NCI-H1105 (cell line): ENCODE data around the gene UQCC2.

Source experiments
- DNase-seq: peaks from one replicate; lab custom pipeline; 2025; lab: John Stamatoyannopoulos, UW

The UQCC2 gene

DNA sequence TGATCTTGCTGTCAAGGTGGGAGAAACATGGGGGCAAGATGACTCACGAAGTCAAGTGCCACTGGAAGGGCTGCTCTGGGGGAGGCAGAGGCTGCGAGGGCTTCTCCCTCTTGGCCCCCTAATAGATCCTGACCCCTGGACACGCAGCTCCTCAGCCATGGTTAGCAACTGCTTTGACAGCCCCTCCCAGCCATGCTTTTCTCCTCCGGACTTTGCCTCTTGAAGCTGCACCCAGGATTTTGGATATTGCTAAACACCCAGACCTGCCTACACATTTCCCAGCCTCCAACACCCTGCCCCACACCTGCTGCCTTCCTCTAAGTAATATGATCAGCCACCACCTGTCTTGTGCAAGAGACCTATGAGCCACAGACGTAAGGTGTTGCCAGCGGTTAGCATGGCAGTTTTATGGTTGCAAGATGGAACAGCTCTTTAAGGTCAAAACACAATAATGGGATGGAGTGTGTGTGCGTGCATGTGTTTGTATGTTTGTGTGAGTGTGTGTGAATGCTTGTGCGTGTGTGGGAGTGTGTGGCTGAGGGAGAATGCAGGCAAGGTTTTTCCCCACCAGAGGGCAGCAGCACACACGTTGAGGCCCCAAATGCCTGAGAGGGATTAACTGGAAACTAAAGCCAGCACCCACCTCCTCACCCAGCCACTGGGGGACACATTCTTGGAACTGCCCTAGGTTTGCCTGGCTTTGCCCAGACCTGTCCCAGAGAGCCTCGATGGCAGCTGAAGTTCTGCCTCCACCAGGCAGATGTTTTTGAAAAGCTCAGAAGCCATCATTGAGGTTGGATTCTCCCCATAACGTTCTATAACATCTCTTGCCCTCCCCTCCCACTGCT is 32.7 kb upstream of the UQCC2 start:
- DNase-seq = peak; percentile 89

DNA sequence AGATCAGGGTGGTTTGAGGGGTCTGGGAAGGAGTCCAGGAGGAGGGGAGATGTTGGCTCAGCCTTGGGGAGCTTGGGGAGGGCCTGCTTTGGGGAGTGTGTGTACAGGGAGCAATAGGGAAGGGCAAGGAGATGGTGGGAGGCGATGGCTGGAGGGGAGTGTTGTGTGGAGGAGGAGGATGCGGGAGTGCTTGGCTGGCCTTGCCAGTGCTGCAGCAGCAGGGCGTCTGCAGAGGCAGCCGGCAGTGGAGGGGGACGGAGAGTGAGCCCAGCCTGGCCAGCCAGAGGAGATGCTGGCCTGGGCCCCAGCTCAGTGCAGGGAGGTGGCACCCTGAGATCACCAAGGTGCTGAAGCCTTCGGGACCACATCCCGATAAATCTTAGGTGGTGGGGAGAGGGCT is 31.3 kb upstream of the UQCC2 start:
- no peak for DNase-seq

DNA sequence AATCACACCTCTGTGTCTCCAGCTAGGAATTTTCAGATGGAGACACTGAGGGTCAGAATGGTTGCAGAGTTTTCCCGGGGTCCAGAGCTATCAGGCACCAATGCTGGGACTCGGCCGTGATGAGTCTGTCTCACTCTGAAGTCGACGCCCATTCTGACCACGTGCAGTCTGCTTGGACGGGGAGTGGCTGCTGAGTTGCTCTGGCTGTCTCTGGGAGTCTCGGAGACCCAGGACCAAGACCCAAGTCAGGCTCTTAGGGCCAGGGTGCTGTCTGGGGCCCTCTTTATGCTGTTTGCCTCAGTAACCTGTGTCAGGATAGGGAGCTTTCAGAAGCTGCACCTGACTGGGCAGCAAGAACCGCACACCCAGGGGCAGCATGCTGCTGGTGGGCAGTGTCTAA is 30.6 kb upstream of the UQCC2 start:
- DNase-seq = no peak

DNA sequence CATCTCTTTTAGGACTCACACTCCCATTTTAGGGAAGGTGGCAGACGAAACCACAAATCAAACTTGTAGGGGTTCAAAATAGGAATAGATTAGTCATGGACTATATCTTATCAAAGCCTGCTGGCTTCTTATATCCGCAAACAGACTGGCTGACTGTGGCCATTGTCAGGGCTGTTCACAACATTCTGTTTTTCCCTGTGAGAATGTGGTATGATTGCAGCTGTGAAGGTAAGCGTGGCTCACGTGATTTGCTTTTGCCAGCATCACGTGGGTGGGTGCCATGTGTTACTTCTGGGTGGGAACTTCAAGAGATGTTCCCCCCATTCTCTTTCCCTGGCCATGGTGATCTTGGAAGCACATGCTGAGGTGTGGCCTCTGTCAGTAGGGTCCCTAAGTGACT is 29.3 kb upstream of the UQCC2 start:
- no peak for DNase-seq

DNA sequence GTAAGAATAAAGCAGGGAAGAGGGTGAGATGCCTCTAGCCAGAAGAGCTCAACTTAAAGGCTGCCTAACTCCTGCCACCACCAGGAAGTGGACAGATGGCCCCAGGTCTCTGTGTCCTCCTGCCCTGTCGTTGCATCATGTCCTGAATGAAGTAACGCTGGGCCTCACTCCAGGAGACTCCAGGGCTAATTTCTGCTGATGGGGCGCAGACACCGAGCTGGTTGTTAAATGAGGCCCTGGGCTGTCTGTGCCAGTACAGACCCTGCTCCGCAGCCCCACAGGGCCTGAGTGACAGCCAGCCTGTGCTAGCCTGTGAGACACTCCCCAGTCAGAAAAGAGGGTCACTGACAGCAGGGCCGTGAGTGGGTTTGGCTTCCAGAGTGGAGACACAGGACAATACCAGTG is 28.7 kb upstream of the UQCC2 start:
- DNase-seq = no peak

DNA sequence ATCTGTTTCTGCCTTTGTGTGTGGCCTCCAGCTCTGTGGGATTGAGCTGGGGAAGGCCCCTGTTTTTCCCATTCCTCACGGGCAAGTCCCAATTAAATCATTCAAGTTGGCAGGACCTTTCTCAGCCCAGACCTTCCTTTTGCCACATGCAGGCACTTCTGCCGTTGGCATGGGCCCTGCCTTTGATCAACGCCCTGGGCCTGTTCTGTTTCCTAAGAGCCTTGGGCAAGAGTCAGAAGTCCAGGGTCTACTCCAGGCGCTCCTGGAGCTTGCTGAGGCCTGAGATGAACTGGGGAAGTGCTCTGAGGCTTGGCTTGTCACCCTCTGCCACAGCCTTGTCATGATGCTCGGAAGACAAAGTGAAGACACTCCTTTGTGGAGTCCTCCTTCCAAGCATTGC is 28.1 kb upstream of the UQCC2 start:
- DNase-seq = no peak

DNA sequence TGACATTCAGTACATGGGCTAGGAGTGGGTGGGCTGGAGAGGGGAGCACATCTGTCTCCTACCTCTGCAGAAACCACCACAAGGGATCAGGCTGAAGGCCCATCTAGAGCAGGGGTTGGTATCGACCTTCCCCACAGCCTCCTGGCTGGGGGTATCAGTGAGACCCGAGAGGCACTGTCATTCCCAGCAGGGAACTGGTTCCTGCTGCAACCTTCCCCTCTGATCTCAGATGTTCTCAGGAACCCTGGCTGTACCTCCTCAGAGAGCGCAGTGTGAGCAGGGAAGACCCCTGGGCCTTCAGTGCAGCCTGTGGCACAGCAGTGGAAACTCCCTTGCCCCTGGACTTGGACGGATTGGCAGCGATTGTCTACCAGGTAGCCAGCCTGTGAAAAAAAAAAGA is 27.4 kb upstream of the UQCC2 start:
- no peak for DNase-seq

DNA sequence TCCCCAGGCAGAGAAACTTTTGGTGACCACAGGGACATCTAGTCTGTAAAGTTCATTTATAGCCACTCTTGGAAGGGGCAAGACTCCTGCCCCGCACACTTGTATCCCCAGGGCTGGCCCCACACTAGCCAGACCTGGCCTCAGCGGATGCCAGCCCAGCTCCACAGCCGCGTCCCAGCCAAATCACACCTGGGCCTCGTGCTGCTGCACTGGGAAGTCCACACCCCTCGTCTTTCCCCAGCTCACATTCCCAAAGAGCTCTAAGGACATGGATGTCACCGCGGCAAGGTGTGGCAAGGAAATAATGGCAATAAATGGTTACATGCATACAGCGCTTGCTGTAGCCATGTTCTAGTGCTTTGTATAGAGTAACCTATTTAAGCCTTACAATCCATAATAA is 26.7 kb upstream of the UQCC2 start:
- no peak for DNase-seq

DNA sequence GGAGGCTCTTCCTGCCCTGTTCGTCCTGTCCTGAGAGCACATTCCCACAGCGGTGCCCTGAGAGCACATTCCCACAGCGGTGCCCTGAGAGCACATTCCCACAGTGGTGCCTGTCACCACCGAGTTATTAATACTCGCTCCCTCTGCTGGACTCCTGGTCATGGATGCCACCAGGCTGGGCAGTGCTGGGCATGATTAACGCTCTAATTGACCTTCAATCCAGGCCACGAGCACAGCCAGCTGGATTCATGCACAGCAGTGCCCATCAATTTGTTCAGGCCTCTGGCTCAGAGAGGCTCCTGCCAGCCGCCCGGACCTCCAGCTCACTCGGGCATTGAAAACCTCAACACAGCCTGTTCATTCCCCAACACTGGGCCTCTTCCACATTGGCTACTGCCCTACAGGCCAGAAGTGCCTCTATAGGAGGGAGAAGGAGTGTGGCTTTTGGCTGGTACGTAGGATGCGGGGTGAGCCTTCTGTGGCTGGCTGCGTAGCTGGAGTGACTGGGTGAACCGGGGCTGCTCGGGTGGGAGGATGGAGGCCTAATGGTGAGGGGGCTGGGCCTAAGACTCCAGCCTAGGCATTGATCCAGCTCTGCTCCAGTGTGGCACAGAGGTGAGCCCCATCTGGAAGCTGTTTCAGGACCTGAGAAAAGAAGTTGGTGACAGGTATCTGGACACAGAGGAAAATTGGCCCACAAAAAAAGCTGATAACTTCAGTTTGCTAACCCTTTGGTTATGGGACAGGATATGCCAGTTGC is 25.9 kb upstream of the UQCC2 start:
- DNase-seq = no peak

DNA sequence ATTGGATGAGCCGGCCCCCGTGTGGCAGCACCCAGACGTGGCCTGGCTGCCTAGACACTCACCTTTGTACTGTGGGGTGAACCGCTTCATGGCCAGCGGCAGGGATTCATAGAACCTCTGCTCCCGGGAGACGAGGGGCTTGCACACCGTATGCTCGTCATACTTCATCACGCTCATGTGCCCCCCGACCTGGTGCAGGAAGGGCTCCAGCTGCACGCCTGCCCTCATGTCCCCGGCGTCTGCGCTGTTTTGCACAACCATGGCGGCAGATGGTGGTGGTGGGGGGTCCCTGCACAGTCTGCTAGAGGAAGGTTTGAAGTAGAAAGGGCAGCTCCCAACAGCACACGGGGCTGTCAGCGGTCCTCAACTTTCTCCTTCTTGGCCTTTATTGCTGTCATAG is 23.7 kb upstream of the UQCC2 start:
- DNase-seq = no peak

DNA sequence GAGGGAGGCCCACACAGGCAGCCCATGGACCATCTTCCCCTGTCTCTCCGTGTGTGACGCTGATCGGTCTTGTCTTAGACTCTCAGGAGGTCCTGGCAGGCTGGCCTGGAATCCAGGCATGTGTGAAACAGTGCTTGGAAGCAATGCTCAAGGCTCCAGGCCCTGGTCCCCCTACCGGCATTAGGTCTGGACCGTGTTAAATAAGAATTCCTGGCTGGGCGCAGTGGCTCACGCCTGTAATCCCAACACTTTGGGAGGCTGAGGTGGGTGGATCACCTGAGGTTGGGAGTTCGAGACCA is 22.2 kb upstream of the UQCC2 start:
- no peak for DNase-seq

DNA sequence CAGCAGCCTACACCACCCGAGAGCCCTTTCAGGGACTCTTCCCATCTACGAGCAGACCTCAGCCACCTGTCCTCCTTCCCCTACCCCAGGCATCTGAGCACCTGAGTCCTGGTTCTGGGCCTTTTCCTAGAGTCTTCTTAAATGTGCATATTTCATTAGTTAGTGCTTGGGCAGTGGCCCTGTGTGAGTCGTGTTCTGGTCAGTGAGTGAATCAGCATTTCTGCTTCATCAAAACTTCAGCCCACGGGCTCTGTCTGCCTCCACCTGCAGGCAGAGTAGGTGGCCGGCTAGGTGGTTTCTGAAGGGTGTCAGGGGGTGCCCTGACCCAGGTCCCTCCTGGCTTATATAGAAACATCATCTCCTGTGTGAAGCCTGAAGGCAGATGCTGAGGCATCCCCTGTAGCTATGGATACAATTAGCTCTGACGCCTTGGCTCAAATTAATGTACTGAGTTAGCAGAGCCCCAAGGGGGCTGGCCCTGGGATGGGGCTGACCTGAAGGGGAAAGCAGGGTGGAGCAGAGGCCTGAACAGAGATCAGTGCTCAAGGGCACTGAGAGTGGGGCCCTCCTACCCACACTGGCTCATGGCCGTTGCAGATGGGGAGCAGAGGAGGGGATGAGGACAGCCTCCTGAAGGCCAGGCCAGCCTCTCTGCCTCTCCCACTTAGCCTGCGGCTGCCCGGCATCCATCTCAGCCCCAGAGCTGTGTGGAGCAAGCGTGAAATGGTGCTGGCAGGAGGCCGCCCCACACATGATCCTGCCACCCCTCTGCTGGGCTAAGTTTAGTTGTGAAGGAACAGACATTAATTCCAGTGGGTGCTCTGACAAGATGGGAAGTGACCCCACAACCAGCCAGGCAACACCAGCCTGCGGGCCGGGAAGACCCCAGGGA is 21.6 kb upstream of the UQCC2 start:
- no peak for DNase-seq

DNA sequence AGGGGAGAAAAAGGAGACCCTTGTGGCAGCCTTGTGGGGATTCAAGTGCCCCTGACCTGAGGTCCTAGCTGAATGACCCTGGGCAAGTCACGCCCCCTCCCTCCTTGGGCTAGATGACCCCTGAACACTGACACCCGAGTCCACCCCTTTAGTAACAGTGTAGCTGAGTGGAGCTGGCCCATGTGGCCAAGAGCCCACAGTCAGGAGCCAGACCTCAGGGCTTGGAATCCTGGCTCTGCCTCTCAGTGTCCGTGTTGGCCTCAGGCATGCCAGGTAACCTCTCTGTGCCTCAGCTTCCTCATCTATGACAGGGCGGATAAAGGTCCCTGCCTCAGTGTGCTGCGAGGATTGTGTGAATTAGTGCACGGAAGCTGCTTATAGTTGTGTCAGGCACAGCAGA is 20.9 kb upstream of the UQCC2 start:
- no peak for DNase-seq

DNA sequence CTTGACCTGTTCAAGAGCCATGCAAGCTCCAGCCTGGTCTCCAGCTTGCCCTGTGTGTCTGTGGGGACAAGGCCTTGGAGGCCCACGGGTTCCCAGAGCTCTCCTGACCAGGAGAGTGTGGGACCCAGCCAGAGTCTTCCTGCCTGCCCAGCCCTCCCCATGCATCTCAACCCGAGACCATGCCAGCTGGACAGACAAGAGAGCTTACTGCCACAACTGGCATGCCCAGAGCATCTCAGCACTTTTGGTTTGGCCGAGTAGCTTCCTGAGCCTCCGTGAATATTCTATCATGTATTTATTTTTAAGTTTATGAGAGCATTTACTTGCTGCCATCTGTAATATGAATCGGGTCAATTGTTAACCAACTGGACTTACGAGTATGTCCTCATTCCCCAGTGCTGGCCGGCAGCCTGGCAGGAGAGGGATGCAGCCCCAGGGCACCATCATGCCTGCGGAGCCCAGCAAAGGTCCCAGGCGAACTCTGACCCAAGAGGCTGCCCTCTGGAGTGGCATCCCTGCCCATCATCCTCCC is 20.3 kb upstream of the UQCC2 start:
- no peak for DNase-seq

DNA sequence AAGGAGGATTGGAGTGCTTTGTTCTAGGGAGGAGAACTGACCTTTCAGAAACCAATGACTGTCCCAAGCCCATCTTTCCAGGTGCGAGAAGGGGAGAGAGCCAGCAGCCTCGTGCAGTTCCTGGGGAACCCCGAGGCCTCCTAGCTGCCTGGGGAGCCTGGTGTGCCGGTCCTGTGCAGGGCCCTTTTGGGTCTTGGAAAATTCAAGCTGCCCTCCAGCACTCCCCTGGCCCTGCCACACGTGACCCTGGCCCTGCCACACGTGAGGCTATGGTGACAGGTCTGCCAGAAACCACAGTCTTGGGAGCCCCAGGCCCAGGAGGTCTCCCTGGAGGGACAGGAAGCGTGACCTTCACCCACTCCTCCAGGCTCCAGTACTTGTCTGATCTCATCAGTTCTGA is 19.5 kb upstream of the UQCC2 start:
- no peak for DNase-seq

DNA sequence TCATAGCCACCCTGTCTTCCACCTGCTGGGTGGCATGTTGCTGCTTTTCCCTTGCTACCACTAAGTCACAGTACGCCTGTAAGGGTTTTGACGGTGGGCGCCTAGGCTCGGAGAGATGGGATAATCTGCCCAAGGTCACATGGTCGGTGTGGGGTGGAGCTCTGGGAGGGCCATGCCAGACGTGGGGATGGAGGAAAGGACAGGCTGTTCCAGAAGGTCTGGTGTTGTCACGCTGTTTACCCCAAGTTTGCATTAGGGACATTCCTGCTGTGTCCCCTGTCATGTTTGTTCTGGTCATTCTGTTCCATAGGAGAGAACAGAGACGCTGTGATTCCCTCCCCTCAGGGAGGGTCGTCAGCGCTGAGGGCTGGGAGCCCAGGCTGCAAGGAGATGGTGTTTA is 19.1 kb upstream of the UQCC2 start:
- no peak for DNase-seq

DNA sequence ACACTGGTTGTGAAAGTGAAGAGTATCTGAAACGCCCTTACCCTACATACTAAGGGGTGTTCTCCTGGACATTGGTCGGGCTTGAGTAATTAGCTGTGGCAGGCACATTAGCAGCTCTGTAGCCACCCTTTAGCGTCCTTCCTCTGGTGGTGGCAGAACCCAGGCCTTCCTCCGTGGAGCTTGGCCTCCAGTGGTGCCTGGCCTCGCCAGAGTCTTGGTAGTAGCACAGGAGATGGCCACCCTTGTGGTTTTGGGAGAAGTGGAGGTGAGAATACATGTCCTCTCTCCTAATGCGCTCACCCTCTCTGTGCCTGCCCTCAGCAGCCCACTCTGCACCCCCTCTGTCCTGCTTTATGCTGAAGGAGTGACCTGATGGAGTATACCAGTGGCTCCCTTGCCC is 17.6 kb upstream of the UQCC2 start:
- no peak for DNase-seq

DNA sequence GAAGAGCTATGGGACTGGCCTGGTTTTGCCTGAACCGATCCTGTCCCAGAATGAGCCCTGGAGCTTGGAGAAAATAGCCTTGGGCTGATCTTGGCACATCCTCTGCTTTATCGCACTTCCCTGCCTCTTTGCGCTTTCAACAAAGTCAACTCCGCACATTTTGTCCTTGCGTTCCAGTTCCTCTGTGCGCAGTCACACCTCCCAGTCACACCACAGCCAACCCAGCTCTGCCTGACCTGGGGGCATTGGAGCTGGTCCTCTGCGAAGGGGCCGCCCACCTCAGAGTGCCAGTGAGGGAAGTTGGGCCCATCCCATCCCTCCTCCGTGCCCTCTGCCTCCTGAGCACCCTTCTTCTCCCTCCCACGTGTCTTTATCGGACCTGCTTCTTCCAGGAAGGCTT is 16.9 kb upstream of the UQCC2 start:
- DNase-seq = no peak

DNA sequence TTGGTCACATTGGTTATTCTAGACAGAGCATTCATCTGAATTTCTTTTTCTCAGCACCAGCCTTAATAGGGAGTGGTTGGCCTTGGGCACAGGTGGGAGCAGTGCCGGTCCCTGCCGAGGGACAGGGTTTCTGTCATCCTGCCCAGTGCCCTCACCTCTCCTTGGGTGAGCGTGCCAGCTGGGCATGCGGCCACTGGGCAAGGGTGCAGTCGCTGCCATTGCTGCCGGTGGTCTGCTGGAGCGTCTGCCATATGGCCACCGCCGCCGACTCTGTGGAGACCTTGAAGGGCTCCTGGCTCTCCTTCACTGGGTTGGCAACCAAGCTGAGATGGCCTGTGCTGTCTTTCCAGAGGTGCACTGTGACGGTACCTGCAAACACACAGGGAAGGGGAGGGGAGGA is 16.4 kb upstream of the UQCC2 start:
- no peak for DNase-seq

DNA sequence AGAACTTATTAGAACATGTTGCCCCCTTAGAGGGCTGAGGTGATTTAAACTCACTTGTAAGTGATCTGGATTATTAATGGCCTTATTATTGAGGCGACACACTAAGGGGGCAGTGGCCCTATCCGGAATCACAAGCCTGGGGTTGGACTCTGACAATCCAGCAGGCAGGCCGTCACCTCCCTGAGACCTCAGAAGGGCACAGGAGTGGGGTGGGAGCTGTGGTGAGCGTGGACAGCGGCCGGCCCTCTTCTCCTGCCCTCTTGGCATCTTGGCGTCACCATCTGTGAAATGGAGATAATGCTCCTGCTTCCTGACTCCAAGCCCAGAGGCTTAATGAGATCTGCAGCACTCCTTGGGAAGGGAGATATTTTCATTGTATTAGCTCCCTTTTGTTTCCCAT is 15.6 kb upstream of the UQCC2 start:
- DNase-seq = no peak

DNA sequence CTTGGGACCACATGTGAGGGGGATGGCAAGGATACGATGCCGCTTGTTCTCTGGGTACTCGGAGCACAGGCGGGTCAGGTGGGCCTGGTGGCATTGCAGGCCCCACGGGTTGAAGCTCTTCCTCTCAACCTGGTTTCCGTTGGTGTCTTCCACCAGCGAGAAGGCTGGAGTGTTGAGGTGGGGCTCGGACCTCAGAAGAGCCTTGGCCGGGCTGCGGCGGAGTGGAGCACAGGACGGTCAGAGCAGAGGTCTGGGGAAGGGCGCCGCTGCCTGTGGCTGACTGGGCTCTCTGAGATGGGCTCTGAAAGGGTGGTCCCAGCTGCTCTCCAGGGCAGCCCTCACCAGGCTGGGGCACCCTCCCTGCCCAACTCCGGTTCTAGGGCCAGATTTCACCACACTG is 15.2 kb upstream of the UQCC2 start:
- no peak for DNase-seq

DNA sequence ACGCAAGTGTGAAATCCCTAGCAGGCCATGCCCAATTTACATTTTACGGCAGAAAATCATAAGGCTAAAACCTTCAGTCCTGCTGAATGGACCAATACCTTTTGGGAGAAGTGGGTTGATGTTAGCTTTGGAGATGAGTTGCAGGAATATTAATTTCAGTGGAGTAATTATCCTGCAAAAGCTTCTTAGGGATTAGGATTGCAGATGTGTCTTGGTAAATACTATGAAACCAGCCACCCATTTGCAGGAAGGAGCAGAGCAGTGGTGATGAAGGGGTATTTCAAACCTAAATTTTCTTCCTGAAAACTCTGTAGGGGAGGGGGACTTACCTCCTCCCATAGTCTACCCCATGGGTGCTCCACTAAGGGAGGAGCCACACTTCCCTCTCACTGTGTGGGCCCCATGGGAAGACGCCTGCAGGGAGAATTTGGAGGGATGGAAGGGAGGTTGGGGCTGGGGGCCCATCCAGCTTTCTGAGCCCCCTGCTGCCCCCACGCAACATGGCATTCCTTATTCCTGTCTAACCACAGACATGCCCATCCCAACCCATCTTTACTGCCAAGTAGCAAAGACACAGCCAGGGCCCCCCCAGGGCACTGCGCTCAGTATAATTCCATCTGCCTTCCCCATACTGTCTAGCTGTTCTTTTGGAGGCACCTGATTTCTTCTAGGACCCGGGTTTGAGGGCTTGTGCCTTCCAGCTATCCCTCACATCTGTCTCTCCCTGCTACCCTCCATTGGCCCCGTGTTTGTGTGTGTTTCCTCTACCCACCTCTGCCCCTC is 14.6 kb upstream of the UQCC2 start:
- DNase-seq = no peak
